Daoy (cell line): Measurements from ENCODE around the gene NPS. TPM values are rescaled to one million over a fixed set of nuclear protein-coding genes. Genes with fewer than 3 reads are reported as not detected.
A peak's percentile ranks its signal among the peaks of the same experiment; 100 is the strongest.

Experiments used
- DNase-seq: peaks from one replicate; pipeline ENCODE4 v3.0.0-alpha.2; 2015; ENCODE audit warnings: low read depth
- total RNA-seq: library from RNA; depleted of rRNA; stranded (reverse); fragments of >200 nt; shearing (Covaris generic); gene quantifications from 2 replicates; pipeline ENCODE4 v1.2.3, GENCODE V29; 2014; rRNA removed

Gene NPS, protein sequence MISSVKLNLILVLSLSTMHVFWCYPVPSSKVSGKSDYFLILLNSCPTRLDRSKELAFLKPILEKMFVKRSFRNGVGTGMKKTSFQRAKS
- not detected in 2 replicates for total RNA-seq

DNA sequence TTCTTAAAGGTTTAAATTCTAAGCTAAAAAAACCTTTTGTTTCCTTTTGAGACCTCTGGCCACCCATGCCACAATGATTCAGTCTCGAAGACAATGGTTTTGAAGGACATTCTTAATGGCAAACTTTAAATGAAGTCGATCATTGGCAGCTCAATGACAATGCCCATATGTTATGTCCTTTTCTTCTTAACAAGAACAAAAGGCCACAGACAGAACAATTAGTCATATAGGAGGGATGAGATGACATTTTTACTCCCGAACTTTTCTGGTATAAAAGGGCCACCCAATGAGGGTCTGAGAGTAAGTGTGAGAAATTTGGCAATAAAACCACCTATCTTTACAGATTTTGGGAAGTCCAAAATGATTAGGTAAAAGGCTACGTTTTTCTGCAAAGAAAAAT is at the start of gene NPS:
Gene NPS, plus strand, starts transcription at position 301 of the 400 bp plus-strand sequence. Its CDS starts 60 bp downstream, at position 361.
- DNase-seq: no peak

DNA sequence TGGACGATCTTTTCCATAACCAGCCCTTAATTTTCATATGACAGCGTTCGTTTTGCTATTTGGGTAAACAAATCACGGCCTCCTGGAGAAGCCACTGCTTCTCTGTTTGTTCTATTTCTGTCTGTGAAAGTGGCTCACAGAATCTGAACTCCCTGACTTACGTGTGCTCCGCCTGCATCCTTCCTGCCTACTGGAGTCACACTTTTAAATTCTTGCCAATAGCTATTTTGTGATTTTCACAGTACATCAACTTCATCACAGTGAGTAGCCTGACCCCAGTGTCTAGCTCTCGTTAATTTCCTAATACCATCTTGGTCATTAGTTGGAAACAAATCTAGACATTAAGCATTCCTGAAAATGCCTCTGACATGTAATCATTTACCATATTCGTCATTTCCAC is 49.0 kb upstream of the NPS start:
- DNase-seq: no peak

DNA sequence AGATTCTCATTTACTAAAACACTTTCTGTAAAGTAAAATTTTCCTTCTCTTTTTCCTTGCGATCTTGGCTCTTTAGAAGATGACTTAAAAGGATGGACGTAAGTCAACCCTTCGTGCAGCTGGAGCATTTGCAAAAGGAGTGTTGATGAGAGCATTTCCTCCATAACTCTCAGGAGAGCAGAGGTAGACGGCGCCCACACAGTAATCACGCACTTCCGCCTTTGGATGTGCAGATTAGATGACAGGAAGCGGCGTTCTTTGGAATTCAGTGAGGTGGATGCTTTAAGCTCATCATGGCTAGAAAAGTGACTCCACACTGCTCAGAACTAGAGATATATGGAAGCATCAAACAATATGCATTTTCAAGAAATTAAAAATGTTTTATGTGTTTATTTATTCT is 43.0 kb upstream of the NPS start:
- DNase-seq: peak; percentile 39

DNA sequence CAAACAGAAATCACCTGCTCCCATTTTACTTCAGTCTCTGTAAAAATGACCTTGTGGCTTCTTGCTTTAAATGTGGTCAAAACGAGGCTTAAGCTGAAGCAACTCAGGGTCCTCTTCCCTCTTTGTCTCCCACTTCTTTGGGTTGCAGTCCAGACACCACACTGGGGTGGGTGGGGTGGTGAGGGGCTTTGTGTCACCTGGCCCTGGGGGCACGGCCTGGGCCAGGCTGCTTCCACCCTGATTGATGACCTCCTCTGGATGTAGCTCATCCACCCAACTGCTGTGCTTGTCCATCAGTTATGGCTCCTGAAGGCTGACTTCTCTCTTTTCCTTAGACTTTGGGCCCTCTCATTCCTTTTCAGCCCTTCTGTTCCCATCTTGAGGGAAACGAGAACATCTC is 26.8 kb upstream of the NPS start:
- DNase-seq: no peak

DNA sequence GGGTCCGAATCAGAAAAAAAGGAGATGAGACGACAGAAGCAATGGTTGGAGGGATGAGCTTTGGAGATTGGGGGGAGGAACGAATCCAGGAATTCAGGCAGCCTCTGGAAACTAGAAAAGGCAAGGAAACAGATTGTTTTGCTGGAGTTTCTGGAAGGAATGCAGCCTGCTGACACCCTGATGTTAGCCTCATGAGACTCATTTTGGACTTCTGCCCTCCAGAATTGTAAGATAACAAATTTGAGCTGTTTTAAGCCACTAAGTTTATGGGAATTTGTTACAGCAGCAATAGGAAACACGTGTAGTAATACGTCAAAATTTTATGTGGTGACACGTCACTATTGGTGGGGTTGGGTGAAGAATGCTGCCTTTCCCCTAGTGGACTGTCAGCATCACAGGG is 25.6 kb upstream of the NPS start:
- DNase-seq: no peak

DNA sequence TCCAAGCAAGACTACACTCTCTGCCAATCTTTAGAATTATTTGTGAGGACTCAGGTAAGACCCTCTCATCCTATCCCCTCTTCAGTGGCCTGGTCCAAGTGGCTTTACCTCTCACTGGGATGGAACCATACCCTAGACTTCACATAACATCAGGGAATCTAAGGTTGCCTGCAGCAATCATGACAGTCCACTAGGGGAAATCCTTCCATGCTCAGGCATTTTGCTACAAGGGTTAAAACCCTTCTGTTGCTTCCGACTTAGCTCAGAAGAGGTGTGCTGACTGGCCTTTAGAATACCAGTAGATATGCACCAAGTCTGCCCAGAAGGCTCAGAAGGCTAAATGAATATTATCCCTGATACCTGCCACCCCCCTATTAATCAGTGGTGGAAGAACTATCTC is 24.9 kb upstream of the NPS start:
- no peak for DNase-seq

DNA sequence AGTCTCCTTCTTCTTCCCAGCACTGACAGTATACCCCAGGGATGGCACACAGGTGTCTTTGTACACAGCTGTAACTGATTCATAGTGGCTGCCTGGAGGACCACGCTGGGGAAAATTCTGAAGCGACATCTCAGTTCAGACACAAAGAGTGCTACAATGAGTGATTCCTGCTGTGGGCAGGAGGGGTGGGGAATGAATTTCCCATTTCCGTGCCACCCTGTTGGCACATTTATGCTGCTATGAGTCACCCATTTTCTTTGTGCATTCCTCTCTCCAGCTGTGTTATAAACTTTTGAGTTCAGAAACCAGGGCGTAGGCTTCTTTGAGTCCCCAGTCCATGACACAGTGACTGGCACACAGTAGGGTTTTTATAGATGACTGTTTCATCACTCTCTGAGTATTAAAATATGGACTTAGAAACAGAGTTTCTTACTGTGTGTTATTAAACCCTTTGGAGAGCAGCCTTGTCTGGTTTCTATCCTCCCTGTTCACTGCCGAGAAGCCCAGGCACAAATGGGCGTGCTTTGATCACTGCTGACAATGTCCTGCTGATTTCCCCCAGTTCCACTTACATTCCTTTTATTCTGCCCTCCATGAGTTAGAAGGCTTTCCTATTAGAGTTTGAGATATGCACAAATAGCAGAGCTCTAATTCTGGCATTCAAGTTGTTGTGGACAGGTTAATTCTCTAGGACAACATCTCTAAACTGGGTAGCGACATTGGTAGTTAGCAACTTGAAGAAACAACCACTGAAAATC is 24.0 kb upstream of the NPS start:
- peak; percentile 73 for DNase-seq

DNA sequence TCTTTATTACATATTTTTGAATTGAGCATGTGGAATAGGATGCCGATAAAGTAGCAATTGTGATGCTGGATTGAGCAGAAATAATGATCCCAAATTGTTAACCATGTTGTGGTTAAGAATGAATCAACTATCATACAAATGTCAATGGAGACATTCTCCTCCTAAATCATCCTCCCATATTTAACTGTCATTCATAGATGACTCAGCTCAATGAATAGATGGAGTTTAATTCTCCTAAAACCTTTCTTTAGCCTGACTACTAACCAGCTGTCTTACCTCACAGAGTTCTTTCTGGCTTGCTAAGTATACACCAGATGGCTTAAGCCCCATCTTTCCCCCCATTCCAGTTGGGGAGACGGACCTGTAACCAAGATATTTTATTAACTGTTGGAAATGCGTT is 23.4 kb upstream of the NPS start:
- no peak for DNase-seq

DNA sequence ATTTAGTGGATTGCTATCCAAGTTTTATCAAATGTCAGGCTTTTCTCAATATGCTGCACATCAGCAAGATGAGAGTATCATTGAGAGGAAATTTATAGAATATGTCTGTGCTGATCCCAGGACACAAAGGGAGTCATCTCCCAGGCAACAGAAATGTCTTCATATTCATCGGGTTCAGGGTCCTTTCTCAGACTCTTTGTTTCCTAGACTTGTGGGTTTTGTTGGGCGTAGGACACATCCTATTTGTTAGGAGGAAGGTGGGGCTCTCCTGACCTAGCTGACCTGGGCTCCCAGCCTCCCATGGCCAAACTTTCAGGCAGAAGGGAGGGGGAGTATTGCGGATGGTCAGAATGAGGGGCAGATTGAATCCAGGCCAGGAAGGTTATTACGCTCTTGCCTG is 22.9 kb upstream of the NPS start:
- DNase-seq: no peak

DNA sequence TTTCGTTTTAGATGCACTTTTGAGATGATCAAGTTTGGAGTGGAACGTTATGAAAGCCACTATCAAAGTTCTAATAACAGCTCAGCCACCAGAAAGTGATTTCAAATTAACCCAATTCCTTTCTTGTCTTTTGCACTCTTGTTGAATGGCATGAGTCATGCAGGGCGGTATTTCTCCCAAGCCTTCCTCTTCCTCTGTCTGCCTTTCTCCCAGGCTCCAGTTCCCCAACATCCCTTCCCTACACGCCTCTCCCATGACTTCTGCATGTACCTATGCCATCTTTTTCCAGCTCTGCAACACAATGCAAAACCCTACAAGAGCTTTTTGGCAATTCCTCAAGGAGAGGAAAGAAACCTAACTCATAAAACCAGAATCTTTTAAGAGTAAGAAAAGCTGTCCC is 21.8 kb upstream of the NPS start:
- peak; percentile 14 for DNase-seq

DNA sequence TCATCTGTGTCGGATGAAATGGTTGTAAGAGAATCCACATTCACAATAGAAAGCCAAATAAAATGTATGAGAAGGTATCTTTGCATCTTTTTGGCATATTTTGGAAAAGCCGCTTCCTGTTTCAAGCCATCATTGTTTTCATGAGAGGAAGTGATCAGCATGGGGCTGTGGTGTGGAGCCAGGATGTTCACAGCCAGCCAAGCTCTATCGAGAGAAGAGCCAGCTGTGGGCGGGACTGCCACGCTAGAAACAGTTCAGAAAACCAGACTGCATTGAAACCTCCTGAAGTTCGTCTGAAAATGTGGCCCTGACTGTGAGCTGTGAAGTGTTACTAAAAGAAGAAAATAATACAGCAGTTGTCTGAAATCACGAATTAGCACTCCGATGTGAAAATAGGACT is 21.2 kb upstream of the NPS start:
- DNase-seq: no peak

DNA sequence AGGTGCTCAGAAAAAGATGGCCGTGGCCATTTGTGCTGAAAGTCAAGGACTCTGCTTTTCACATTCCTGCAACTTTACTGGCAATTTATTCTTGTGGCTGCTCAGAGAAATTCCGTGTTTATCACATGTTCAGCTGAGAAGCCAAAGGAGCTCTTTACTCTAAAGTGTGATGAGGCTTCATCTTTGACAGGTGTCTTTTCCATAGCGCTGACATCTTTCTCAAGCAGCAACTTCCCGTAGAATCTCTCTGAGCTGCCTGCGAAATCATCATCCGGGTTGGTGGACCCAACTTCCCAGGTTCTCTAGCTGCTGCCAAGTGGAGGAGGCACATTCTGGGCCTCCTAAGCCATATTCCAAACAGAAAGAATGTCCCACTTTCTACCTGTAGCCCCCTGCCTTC is 16.9 kb upstream of the NPS start:
- no peak for DNase-seq

DNA sequence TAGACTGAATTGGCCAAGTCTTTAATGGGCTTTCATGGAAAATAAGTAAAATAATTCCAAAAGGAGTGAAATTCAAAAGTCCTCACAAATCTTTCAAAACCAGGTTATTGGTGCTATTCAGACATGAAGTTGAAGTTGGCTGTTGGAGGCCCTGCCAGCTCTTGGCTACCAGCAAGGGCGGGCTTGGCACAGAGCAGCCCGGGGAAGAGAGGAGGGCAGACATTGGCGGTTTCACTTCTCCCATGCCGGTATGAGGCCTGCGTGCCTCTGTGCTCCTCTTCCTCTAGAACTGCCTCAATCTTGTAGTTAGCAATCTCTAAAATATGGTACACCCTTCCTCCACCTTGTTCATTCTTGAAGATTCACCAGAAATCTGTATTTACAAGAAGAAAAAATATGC is 16.4 kb upstream of the NPS start:
- DNase-seq: no peak

DNA sequence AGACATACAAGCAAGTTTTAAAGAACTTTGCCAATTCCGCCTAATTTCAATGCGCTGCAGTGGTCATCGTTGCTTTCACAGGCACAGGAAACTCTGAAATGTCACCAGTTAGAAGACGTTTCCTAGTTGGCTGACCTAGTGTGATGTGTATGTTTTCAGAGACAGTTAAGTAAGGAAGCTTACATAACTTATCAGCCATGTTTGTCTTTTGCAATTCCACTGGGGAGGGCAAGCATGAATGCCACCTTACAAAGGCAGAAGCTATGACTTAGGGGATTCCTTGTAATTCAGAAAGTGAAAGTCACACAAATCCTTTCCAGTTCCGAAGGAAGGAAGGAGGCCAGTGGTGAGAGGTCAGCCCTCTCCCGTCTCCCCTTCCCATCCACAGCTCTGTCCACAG is 15.0 kb upstream of the NPS start:
- no peak for DNase-seq

DNA sequence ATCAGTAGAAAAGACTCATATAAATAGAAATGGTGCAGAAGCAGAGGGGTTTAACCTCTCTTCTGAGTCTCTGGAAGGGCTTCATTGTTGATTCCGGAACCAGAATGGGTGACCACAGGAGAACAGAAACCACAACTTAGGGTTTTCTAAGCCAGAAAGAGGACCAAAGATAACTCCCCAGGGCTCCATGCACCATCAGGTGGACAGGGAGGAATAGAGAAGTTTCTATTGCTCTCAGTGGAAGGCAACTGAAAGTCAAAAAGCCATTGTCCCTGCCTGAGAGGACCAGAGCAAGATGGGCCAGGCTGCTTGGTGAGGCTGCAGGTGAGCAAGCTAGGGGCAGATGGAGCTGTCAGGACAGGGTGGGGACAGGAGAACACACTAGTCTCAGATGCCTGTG is 14.6 kb upstream of the NPS start:
- DNase-seq: no peak

DNA sequence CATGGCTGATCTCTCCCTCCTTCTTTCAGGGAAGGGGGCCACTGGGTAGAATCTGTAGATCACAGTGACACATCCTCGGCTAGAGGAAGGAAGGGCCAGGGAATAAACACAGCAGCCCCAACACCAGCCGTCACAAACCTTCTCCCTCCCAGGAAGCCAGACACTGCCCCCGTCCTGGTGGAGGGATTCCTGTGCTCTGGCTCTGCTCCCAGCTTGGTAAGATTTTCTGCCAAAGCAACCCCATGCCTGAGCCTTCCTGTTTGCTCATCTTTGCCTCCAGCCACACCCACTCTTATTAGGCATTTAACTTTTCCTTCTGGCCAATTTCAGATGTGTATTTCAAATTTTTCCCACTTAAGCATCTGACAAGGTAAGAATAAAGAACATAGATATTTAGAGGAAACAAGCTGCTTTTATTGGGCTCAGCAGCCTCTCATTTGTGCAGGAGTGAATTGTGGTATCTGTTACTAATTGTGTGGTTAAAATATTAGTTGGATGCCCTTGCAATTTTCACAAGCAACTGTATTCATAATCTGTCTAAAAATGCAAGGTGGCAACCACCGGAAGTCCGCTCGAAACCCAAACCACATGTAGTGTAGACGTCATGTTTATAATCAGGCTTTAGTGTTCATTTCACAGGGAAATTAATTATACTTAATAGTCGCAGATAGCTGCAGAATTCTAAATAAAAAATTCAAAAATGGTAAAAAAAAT is 13.2 kb upstream of the NPS start:
- DNase-seq: peak; percentile 43

DNA sequence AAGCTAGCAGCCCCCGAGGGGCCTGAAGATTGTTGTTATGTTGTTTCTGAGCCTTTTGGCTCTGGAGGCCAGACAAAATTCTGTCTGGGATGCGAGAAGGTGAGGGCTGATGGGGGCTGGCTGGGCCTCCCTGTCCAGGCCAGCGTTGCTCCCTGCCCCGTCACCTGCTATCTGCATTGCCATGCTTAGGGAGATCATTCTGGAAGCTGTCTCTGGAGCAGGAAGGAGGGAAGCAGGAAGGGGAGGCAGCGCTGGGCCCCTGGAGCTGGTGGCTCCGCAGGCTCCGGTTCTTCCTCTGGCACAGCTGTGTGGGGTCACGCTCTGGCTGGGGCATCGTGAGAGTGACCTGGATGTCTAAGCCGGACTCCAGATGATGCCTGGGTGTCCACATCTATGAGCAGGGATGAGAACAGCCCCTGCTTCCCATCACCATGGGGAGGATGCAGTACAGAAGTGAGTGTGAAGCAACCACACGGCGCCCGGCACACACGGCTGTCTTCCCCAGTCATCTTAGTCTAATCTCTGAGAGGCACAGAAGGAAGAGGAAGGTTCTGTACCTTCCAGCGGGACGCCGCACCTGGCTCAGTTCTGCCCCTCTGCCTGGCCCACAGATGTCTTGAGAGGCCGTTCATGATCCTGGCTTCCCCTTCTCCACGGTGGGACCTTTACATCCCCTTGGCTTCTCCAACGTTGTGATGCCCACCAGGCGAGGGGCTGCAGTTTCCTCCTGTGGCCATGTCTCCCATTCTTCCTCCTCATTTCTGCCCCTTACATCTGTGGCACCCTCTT is 11.9 kb upstream of the NPS start:
- no peak for DNase-seq

DNA sequence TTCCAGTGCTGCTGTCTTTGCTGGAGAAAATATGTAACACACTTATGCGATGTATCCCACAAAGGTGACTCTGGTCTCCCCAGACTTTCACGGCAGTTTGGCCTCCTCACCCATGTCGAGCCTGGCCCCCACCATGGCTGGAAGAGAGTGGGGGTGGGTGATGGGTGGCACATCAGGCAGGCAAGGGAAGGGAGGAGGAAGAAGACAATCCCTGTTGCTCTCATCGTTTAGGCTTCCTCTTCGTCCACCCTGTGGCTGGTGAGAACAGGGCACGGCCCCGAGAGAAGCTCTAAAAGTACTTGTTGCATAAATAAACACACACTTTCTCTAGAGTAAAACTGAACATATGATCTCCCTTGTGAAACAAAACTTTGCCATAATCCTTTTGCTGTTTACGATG is 11.2 kb upstream of the NPS start:
- DNase-seq: no peak

DNA sequence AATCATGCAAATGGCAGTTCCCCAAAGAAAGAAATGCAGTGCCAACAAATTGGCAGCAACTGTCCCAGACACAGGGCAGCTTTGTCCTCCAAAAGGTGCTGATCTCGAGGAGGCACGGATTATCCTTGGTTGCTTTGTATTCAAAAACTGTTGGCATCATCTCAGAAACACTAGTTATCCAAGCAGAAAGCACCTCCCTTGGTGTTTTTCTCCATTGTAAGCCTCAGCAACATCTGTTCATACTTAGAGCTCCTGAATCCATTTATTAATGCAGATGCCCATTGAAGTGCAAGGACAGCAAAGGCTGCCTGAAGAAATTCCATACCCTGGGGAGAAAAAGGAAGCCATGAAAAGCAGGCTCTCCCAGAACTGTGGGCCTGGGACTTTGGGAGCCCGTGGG is 1.1 kb upstream of the NPS start:
- no peak for DNase-seq

DNA sequence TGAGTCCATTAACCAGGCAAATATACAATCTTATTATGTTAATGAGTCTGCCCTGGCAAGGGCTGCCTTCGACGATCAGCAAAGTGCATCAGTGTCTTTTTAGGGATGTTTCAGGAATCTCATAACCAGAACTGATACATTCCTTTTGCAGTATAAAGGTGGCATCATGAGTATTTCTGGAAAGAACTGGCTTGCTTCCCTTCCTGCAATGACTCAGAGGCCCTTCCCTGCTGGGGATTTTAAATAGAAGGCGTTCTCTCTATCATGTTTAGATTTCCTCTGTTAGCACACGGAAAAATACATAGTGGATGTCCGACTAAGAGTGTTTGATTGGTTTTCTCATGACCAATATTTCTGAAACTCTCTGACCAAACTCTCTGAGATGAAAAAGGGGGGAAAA is 1.8 kb downstream of the NPS start:
- peak; percentile 38 for DNase-seq

DNA sequence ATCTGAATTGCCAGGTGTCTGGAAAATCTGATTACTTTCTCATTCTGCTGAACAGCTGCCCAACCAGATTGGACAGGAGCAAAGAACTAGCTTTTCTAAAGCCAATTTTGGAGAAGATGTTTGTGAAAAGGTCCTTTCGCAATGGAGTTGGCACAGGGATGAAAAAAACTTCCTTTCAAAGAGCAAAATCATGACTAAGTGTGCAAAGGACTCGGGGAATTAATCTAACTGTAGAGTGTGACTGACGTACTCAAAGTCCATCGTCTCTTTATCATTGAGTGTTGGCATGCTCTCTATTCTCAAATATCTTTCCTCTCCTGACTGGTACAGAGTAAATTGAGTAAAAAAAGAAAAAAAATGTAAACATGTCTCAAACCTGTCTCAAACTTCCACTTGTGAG is 3.3 kb downstream of the NPS start:
- DNase-seq: no peak

DNA sequence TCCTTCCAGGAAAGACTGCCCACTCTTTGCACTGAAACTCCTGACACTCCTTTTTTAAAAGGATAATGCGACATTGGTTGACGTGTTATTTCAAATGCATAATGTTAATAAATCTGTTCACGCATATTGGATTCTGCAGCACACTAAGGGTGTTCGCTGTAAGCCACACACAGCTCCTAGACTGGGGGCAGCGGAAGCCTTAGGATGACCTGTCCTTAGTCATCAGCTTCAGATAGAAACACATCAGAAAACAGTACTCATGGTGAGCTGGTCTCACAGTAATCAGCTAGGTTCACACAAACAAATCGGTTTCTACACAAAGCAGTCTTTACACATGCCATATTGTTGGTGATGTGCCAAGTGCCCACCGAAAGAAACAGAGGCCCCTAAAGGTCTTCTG is 4.3 kb downstream of the NPS start:
- peak; percentile 43 for DNase-seq

DNA sequence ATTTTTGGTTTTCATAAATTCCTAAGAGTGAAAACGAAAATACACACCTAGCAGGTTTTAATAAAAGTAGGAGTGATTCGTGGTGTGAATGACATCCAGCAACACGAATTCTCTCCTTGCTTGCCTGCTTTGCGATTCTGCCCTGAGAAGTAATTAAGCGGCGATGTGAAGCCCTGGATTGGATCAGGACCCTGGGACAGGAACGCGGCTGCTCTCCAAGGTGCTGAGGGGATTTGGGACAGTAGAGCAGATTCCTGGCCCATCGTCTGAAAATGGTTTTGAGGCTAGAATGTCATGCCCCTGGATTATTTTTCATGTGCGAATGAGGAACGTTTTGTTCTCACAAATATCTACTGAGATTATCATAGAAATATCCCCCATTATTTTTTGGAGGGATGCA is 7.8 kb downstream of the NPS start:
- DNase-seq: peak; percentile 36
